ENCODE data around the gene DYRK2.

The DYRK2 gene

GRCh38 chr12:67692135-67692534 lies 43.6 kb downstream of the DYRK2 start:
- intact Hi-C loops (cut with DNase I; ENCODE audit: low total_unique reads), result no loop called here

GRCh38 chr12:67692966-67693365 lies 44.4 kb downstream of the DYRK2 start:
- no peak overlapping the region for H3K27ac ChIP-seq
- H3K9me3 ChIP-seq, result no peaks in the 10 kb centered on the region
- H3K27me3 ChIP-seq, result no peaks in the 10 kb centered on the region
- H3K4me3 ChIP-seq, result no peak overlapping the region
- intact Hi-C loops (cut with DNase I; ENCODE audit: low total_unique reads), result no loop called here
- no peak for DNase-seq
- H3K36me3 ChIP-seq, result no peaks in the 10 kb centered on the region
- H3K4me1 ChIP-seq, result peaks cover 0 to 11% (median under 1%) of the 10 kb centered on the region in 4 donors
- TF ChIP-seq CTCF (IDR thresholded peaks at IDR 0.05), result no peak

More at GRCh38 chr12:67692135-67692534, 43.6 kb downstream of the DYRK2 start:
- no peak overlapping the region for H3K27ac ChIP-seq
- no peak overlapping the region for H3K4me3 ChIP-seq
- no peak for DNase-seq
- H3K27me3 ChIP-seq, result no peaks in the 10 kb centered on the region
- H3K4me1 ChIP-seq, result peaks cover 0 to 8% (median 0%) of the 10 kb centered on the region in 4 donors
- H3K36me3 ChIP-seq, result no peaks in the 10 kb centered on the region
- H3K9me3 ChIP-seq, result no peaks in the 10 kb centered on the region
- no peak for TF ChIP-seq CTCF (IDR thresholded peaks at IDR 0.05)

GRCh38 chr12:67693894-67694293 lies 45.3 kb downstream of the DYRK2 start:
- no peak for DNase-seq
- H3K36me3 ChIP-seq, result no peaks in the 10 kb centered on the region
- intact Hi-C loops (cut with DNase I; ENCODE audit: low total_unique reads), result no loop called here
- H3K9me3 ChIP-seq, result no peaks in the 10 kb centered on the region
- no peak overlapping the region for H3K27ac ChIP-seq
- no peak overlapping the region for H3K4me3 ChIP-seq
- no peaks in the 10 kb centered on the region for H3K27me3 ChIP-seq
- no peak for TF ChIP-seq CTCF (IDR thresholded peaks at IDR 0.05)
- H3K4me1 ChIP-seq, result peaks cover 0 to 15% (median 2%) of the 10 kb centered on the region in 4 donors

GRCh38 chr12:67694306-67694900 lies 45.9 kb downstream of the DYRK2 start:
- no peaks in the 10 kb centered on the region for H3K36me3 ChIP-seq
- H3K27me3 ChIP-seq, result no peaks in the 10 kb centered on the region
- H3K4me1 ChIP-seq, result peaks cover 0 to 20% (median 3%) of the 10 kb centered on the region in 4 donors
- TF ChIP-seq CTCF (IDR thresholded peaks at IDR 0.05), result no peak
- DNase-seq, result no peak
- no peak overlapping the region for H3K27ac ChIP-seq
- H3K4me3 ChIP-seq, result no peak overlapping the region
- intact Hi-C loops (cut with DNase I; ENCODE audit: low total_unique reads), result no loop called here
- no peaks in the 10 kb centered on the region for H3K9me3 ChIP-seq

GRCh38 chr12:67695974-67696373 lies 47.4 kb downstream of the DYRK2 start:
- no peak for TF ChIP-seq CTCF (IDR thresholded peaks at IDR 0.05)
- H3K4me1 ChIP-seq, result peaks cover 0 to 21% (median 3%) of the 10 kb centered on the region in 4 donors
- no peaks in the 10 kb centered on the region for H3K36me3 ChIP-seq
- no peak overlapping the region for H3K27ac ChIP-seq
- intact Hi-C loops (cut with DNase I; ENCODE audit: low total_unique reads), result no loop called here
- no peaks in the 10 kb centered on the region for H3K9me3 ChIP-seq
- H3K4me3 ChIP-seq, result no peak overlapping the region
- DNase-seq, result no peak
- H3K27me3 ChIP-seq, result no peaks in the 10 kb centered on the region

- intact Hi-C loops (cut with DNase I; ENCODE audit: low total_unique reads), result no loop called here
- H3K36me3 ChIP-seq, result no peaks in the 10 kb centered on the region
- H3K9me3 ChIP-seq, result no peaks in the 10 kb centered on the region
- no peaks in the 10 kb centered on the region for H3K27me3 ChIP-seq
- H3K4me1 ChIP-seq, result peaks cover 0 to 21% (median 3%) of the 10 kb centered on the region in 4 donors
- TF ChIP-seq CTCF (IDR thresholded peaks at IDR 0.05), result no peak
- H3K27ac ChIP-seq, result no peak overlapping the region
- no peak overlapping the region for H3K4me3 ChIP-seq
- no peak for DNase-seq
These were observed 48.9 kb downstream of the DYRK2 start for GRCh38 chr12:67697443-67697842.
